Measurements from ENCODE around the gene HSF5. TPM values are rescaled to one million over a fixed set of nuclear protein-coding genes. Genes with fewer than 3 reads are reported as not detected.

Gene HSF5
- total RNA-seq, 1 experiment from 2014 or later, result 0.07 TPM

DNA sequence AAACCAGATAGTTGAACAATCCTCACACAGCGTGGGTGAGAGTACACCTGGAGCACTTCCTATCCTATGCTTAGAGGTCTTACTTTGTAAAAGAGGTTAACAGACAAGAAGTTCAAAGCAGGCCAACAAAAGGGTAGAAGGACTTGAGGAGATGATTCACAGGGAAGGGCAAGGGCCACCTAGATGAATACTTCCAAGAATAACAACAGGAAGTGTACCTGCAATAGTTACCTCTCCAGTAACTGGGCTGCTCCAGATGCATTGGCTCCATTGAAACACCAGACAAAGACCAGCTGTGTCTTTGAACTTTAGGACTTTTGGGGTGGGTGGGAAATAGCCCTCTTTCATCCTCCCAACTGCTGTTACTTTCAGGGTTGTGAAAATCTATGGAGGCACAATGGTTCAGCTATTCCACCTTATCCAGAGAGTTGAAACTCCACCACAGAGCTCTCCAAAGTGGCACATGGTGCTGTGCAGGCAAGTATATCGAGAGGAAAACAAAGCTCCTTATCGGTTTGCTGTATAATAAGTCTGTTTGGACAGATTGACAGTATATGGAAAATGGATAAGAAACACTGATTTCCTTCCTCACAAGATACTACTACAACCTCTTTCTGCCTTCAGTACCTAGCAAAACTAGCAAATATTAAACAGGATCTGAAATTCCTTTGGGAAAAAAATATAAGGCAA, 93.5 kb downstream of the HSF5 start:
- H3K9me3 Mint-ChIP-seq (ENCODE audit: low read depth, unreplicated experiment), result no peaks in the 10 kb centered on the region

GRCh38 chr17:58391302-58391984, 96.8 kb downstream of the HSF5 start:
- H3K4me3 Mint-ChIP-seq (ENCODE audit: low read depth, unreplicated experiment), result peak overlapping the region; percentile 13
- H3K9me3 Mint-ChIP-seq (ENCODE audit: low read depth, unreplicated experiment), result no peaks in the 10 kb centered on the region
- CTCF ChIA-PET, result interaction anchor here (0.5 kb wide), 1 partner anchor 283 kb away, joined by 3 read pairs; no protein-coding TSS in a partner anchor
- intact Hi-C loops (cut with micrococcal nuclease; ENCODE audit: unreplicated experiment), result loop anchor here (5.0 kb wide), 1 partner anchor 39 kb away; the partner anchor contains the start of gene SUPT4H1
- H3K27me3 Mint-ChIP-seq (ENCODE audit: unreplicated experiment), result no peaks in the 10 kb centered on the region
- TF ChIP-seq, protein P1, sequence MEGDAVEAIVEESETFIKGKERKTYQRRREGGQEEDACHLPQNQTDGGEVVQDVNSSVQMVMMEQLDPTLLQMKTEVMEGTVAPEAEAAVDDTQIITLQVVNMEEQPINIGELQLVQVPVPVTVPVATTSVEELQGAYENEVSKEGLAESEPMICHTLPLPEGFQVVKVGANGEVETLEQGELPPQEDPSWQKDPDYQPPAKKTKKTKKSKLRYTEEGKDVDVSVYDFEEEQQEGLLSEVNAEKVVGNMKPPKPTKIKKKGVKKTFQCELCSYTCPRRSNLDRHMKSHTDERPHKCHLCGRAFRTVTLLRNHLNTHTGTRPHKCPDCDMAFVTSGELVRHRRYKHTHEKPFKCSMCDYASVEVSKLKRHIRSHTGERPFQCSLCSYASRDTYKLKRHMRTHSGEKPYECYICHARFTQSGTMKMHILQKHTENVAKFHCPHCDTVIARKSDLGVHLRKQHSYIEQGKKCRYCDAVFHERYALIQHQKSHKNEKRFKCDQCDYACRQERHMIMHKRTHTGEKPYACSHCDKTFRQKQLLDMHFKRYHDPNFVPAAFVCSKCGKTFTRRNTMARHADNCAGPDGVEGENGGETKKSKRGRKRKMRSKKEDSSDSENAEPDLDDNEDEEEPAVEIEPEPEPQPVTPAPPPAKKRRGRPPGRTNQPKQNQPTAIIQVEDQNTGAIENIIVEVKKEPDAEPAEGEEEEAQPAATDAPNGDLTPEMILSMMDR (IDR thresholded peaks at IDR 0.05; ENCODE audit: unreplicated experiment), result no peak
- DNase-seq, result peak; percentile 85
- no peaks in the 10 kb centered on the region for H3K36me3 Mint-ChIP-seq (ENCODE audit: insufficient read depth, unreplicated experiment)
- BruUV-seq (replicated peaks), result no TSS peak
- no peak overlapping the region for H3K27ac Mint-ChIP-seq (ENCODE audit: unreplicated experiment)
- H3K4me1 Mint-ChIP-seq (ENCODE audit: low read depth, unreplicated experiment), result peaks cover 41% of the 10 kb centered on the region

More for the DNA sequence above, 93.5 kb downstream of the HSF5 start:
- no peaks in the 10 kb centered on the region for H3K36me3 Mint-ChIP-seq (ENCODE audit: insufficient read depth, unreplicated experiment)
- H3K27me3 Mint-ChIP-seq (ENCODE audit: unreplicated experiment), result no peaks in the 10 kb centered on the region
- no peak for DNase-seq
- CTCF ChIA-PET, result no interaction called here
- H3K4me1 Mint-ChIP-seq (ENCODE audit: low read depth, unreplicated experiment), result peaks cover 32% of the 10 kb centered on the region
- no TSS peak for BruUV-seq (replicated peaks)
- intact Hi-C loops (cut with micrococcal nuclease; ENCODE audit: unreplicated experiment), result loop anchor here (5.0 kb wide), 1 partner anchor 42 kb away; the partner anchor contains the start of gene SUPT4H1
- TF ChIP-seq, protein P1 (IDR thresholded peaks at IDR 0.05; ENCODE audit: unreplicated experiment), result no peak
- no peak overlapping the region for H3K27ac Mint-ChIP-seq (ENCODE audit: unreplicated experiment)
- no peak overlapping the region for H3K4me3 Mint-ChIP-seq (ENCODE audit: low read depth, unreplicated experiment)

- DNase-seq, result no peak
- TF ChIP-seq, protein P1 (IDR thresholded peaks at IDR 0.05; ENCODE audit: unreplicated experiment), result no peak
- intact Hi-C loops (cut with micrococcal nuclease; ENCODE audit: unreplicated experiment), result loop anchor here (5.0 kb wide), 1 partner anchor 39 kb away; the partner anchor contains the start of gene SUPT4H1
- Mint-ChIP-seq H3K9me3 (ENCODE audit: low read depth, unreplicated experiment) (no peaks in the 10 kb centered on the region), H3K4me1 (ENCODE audit: low read depth, unreplicated experiment) (peaks cover 41% of the 10 kb centered on the region), H3K27ac (ENCODE audit: unreplicated experiment) (no peak overlapping the region), H3K4me3 (ENCODE audit: low read depth, unreplicated experiment) (peak overlapping the region; percentile 13), H3K36me3 (ENCODE audit: insufficient read depth, unreplicated experiment) (no peaks in the 10 kb centered on the region), H3K27me3 (ENCODE audit: unreplicated experiment) (no peaks in the 10 kb centered on the region)
- BruUV-seq (replicated peaks), result no TSS peak
- CTCF ChIA-PET, result no interaction called here
These were observed 97.3 kb downstream of the HSF5 start for GRCh38 chr17:58390884-58391283.

DNA sequence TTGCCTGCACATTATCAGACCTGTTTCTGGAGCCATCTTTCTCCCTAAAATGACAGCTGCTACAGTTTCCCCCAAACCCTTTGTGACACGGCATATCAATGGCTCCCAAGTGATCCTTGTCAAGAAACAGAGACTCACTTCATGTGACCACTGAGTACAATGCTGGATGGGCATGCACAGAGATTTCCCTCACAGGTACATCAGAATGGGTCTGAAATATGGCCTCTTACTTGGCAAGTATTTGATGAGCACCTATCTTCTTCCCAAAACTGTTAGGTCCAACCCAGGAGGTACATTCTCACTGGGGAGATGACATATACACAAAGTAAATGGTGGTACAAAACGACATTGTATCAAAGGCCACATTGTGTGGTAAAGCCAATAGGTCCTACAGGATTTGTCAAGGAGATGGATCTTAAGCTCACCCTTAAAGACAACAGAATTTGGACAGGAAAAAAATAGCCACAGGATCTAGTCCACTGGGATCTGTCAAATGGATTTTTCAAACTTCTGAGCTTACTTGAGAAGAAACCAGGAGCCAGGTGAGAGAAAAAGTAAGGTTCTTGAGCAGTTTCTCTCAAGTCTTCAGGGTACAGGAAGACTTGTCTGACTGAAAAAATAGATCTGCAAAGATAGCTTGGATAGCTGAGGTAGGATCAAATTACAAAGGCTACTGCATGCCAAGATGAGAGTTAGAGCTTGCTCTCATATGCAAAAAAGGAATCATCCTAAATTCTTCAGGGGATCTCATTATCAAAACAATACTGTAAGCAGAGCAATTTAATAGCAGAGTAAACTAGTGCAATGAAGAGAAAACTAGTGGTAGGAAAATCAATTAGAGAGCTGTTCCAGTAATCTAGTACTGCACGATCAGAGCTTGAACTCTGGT, 99.7 kb downstream of the HSF5 start:
- no peaks in the 10 kb centered on the region for H3K9me3 Mint-ChIP-seq (ENCODE audit: low read depth, unreplicated experiment)
- no peak for DNase-seq
- H3K4me1 Mint-ChIP-seq (ENCODE audit: low read depth, unreplicated experiment), result peaks cover 61% of the 10 kb centered on the region
- H3K27me3 Mint-ChIP-seq (ENCODE audit: unreplicated experiment), result no peaks in the 10 kb centered on the region
- H3K36me3 Mint-ChIP-seq (ENCODE audit: insufficient read depth, unreplicated experiment), result no peaks in the 10 kb centered on the region
- intact Hi-C loops (cut with micrococcal nuclease; ENCODE audit: unreplicated experiment), result loop anchor here (2.0 kb wide), 2 partner anchors 14 to 28 kb away; partner anchors contain the start of gene RNF43
- no TSS peak for BruUV-seq (replicated peaks)
- no peak overlapping the region for H3K4me3 Mint-ChIP-seq (ENCODE audit: low read depth, unreplicated experiment)
- CTCF ChIA-PET, result interaction anchor here (0.8 to 1.0 kb wide), 2 partner anchors 9 to 29 kb away, joined by 4 read pairs; partner anchors contain the start of gene RNF43
- H3K27ac Mint-ChIP-seq (ENCODE audit: unreplicated experiment), result no peak overlapping the region
- TF ChIP-seq, protein P1 (IDR thresholded peaks at IDR 0.05; ENCODE audit: unreplicated experiment), result no peak

Measured in Calu3 (cell line).